Osteoblast (primary cell): ENCODE data around the gene GSTA5. TPM values are rescaled to one million over a fixed set of nuclear protein-coding genes. Genes with fewer than 3 reads are reported as not detected.
"Not testable (repeated sequence)": the region's sequence is repeated elsewhere in the genome, so short reads cannot be mapped to it uniquely, and the experiment has no call there.

Experiments used
- DNase-seq: peaks from one replicate; pipeline ENCODE4 v3.0.0; 2011; ENCODE audit warnings: low spot score, mixed read lengths; ENCODE audit not compliant: insufficient read length; ENCODE audit errors: missing footprints
- H2AFZ ChIP-seq: 2 replicates; pipeline ENCODE4 v1.6.0; 2011; ENCODE audit warnings: mild to moderate bottlenecking, low read length
- H3K27ac ChIP-seq: 2 replicates; pipeline ENCODE4 v1.5.1; 2011; ENCODE audit warnings: mild to moderate bottlenecking, low read depth, low read length, moderate library complexity
- H3K27me3 ChIP-seq: 2 replicates; pipeline ENCODE4 v1.6.0; 2012; ENCODE audit warnings: mild to moderate bottlenecking, control low read depth, inconsistent platforms, low read length, moderate library complexity; ENCODE audit not compliant: insufficient read depth
- H3K36me3 ChIP-seq: 2 replicates; pipeline ENCODE4 v1.5.1; 2011; ENCODE audit warnings: mild to moderate bottlenecking, low read length, control low read depth, moderate library complexity; ENCODE audit not compliant: insufficient read depth
- H3K4me1 ChIP-seq: 2 replicates; pipeline ENCODE4 v1.5.1; 2011; ENCODE audit warnings: mild to moderate bottlenecking, low read length, control low read depth, moderate library complexity; ENCODE audit not compliant: insufficient read depth
- H3K4me2 ChIP-seq: 2 replicates; pipeline ENCODE4 v1.6.0; 2011; ENCODE audit warnings: mild to moderate bottlenecking, low read length; ENCODE audit not compliant: insufficient read depth
- H3K4me3 ChIP-seq: fragments of 200-600 bp; sonication (generic); 3 replicates; pipeline ENCODE4 v1.5.1; 2012; ENCODE audit warnings: mild to moderate bottlenecking, low read length, inconsistent platforms; ENCODE audit not compliant: insufficient read depth
- H3K79me2 ChIP-seq: 2 replicates; pipeline ENCODE4 v1.6.0; 2012; ENCODE audit warnings: mild to moderate bottlenecking, low read length, control low read depth, inconsistent platforms; ENCODE audit not compliant: insufficient read depth
- H3K9me3 ChIP-seq: 2 replicates; pipeline ENCODE4 v1.5.1; 2011; ENCODE audit warnings: low read depth, low read length, control low read depth
- H4K20me1 ChIP-seq: 2 replicates; pipeline ENCODE4 v1.6.0; 2012; ENCODE audit warnings: mild to moderate bottlenecking, low read length, control low read depth; ENCODE audit not compliant: insufficient read depth
- CTCF ChIP-seq: IDR thresholded peaks from 2 replicates; pipeline ENCODE4 v1.5.1; 2011; ENCODE audit warnings: mild to moderate bottlenecking, low read depth, low read length, moderate library complexity; ENCODE audit errors: extremely low read depth
- total RNA-seq: library from RNA; depleted of rRNA; stranded (reverse); fragments of >200 nt; gene quantifications from 2 replicates; pipeline ENCODE4 v1.2.3, GENCODE V29; 2012

The GSTA5 gene
- total RNA-seq, 1 donor: not detected

DNA sequence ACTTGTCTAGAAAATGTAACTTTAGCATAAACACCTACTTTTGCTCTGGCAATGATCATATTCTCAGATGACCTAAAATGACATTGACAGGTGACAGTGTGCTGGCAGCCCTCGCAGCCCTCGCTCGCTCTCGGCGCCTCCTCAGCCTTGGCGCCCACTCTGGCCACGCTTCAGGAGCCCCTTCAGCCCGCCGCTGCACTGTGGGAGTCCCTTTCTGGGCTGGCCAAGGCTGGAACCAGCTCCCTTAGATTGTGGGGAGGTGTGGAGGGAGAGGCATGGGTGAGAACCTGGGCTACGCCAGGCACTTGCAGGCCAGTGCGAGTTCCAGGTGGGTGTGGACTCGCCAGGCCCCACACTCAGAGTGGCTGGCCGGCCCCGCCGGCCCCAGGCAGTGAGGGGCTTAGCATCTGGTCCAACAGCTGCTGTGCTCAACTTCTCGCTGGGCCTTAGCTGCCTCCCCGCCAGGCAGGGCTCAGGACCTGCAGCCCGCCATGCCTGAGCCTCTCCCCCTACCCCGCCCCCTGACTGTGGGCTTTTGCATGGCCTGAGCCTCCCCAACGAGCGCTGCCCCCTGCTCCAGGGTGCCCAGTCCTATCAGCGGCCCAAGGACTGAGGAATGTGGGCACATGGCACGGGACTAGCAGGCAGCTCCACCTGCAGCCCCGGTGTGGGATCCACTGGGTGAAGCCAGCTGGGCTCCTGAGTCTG, 54.2 kb downstream of the GSTA5 start:
- Histone ChIP-seq H4K20me1 (no peaks in the 10 kb centered on the region), H3K4me3 (no peak overlapping the region), H3K27ac (no peak overlapping the region), H3K79me2 (no peaks in the 10 kb centered on the region), H3K36me3 (no peaks in the 10 kb centered on the region), H2AFZ (no peak overlapping the region), H3K4me2 (no peak overlapping the region), H3K4me1 (no peaks in the 10 kb centered on the region), H3K27me3 (no peaks in the 10 kb centered on the region), H3K9me3 (no peaks in the 10 kb centered on the region)
- peak; percentile 44 for DNase-seq
- TF ChIP-seq CTCF: no peak

DNA sequence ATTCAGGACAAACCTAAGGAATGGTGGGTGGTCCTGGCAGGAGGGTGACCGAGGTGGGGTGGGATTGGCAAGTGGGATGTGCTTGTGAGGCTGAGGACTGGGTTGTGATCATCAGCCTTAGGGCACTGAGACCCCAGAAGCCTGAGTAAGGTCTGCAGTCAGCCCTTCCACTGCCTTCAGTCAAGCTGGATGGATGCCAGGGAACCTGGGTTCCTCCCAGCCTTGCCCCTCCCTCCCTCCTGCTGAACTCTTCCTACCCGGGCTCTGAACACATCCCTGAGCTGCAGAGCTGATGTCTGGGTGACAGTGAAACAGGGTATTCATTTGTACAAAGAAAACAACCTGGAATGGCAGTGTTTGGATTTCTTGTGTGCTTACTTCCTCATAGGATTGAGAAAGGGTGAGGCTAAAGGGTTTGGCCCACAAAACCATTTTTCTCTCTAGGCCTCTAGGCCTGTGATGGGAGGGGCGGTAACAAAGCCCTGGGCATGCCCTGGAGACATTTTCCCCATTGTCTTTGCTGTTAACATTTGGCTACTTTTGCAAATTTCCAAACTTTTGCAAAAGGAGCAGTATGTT, 57.8 kb downstream of the GSTA5 start:
- H2AFZ ChIP-seq, H3K4me2 ChIP-seq, H3K36me3 ChIP-seq, H3K4me3 ChIP-seq, H3K4me1 ChIP-seq, H4K20me1 ChIP-seq, H3K27ac ChIP-seq, H3K9me3 ChIP-seq, DNase-seq, H3K79me2 ChIP-seq: not testable (repeated sequence)
- peaks cover 12% of the 10 kb centered on the region for H3K27me3 ChIP-seq

GRCh38 chr6:52782209-52782608, 58.4 kb downstream of the GSTA5 start:
- not testable (repeated sequence) for DNase-seq, H3K4me2 ChIP-seq, H3K9me3 ChIP-seq, H3K36me3 ChIP-seq, H4K20me1 ChIP-seq, H3K27ac ChIP-seq, H3K4me1 ChIP-seq, H3K79me2 ChIP-seq, H2AFZ ChIP-seq, H3K4me3 ChIP-seq
- H3K27me3 ChIP-seq: peaks cover 12% of the 10 kb centered on the region

Other genes starting within 250 kb of the GSTA5 start
- 15.6 and 19.9 TPM in 2 replicates for gene TMEM14A, start 169.7 kb downstream of the GSTA5 start, total RNA-seq
- not detected in 2 replicates for gene GSTA2, start 77.3 kb downstream of the GSTA5 start, total RNA-seq
- not detected in 2 replicates for gene GSTA1, start 37.0 kb downstream of the GSTA5 start, total RNA-seq
- not detected in 2 replicates for gene GSTA3, start 68.9 kb upstream of the GSTA5 start, total RNA-seq
- gene GSTA4, start 154.5 kb upstream of the GSTA5 start, total RNA-seq: 33.3 and 36.2 TPM in 2 replicates
- gene CILK1, start 221.0 kb upstream of the GSTA5 start, total RNA-seq: 17.4 and 20.0 TPM in 2 replicates
- gene FBXO9, start 224.6 kb upstream of the GSTA5 start, total RNA-seq: 45.1 and 53.6 TPM in 2 replicates